Spleen (tissue), 11 donors: Measurements from ENCODE around the gene NOM1. TPM values are rescaled to one million over a fixed set of nuclear protein-coding genes. Genes with fewer than 3 reads are reported as not detected.

Source experiments
- DNase-seq: peaks from one replicate; pipeline ENCODE4 v3.0.0-alpha.2; 2020
- H3K27ac ChIP-seq, 8 donors: fragments of 200-600 bp; sonication (generic) in 7 of 8; 1 replicate in 4 of 8; 2 replicates in 4 of 8; pipeline versions ENCODE4 v1.5.0 to v1.8.0; 2016 to 2021; ENCODE audit warnings: inconsistent platforms in 4 of 8, mild to moderate bottlenecking in 4 of 8, moderate library complexity in 1 of 8
- H3K27me3 ChIP-seq, 7 donors: fragments of 200-600 bp; sonication (generic) in 6 of 7; replicated peaks in 1 of 7; 1 replicate in 4 of 7; 2 replicates in 3 of 7; pipeline versions ENCODE4 v1.5.0 to v1.8.0; 2016 to 2021; ENCODE audit warnings: inconsistent platforms in 3 of 7, mild to moderate bottlenecking in 1 of 7
- H3K36me3 ChIP-seq, 6 donors: fragments of 200-600 bp; sonication (generic) in 5 of 6; 1 replicate in 4 of 6; 2 replicates in 2 of 6; pipeline versions ENCODE4 v1.5.0 to v1.8.0; 2016 to 2021; ENCODE audit warnings: inconsistent platforms in 2 of 6
- H3K4me1 ChIP-seq, 6 donors: fragments of 200-600 bp; sonication (generic) in 5 of 6; 1 replicate in 3 of 6; 2 replicates in 3 of 6; pipeline versions ENCODE4 v1.5.0 to v1.8.0; 2016 to 2021; ENCODE audit warnings: inconsistent platforms in 3 of 6
- H3K4me3 ChIP-seq, 8 donors: fragments of 200-600 bp; sonication (generic) in 7 of 8; 1 replicate in 4 of 8; 2 replicates in 4 of 8; pipeline versions ENCODE4 v1.5.0 to v1.8.0; 2016 to 2021; ENCODE audit warnings: inconsistent platforms in 4 of 8, mild to moderate bottlenecking in 4 of 8, moderate library complexity in 2 of 8
- H3K9me3 ChIP-seq, 8 donors: fragments of 200-600 bp; sonication (generic) in 7 of 8; 1 replicate in 4 of 8; 2 replicates in 4 of 8; pipeline versions ENCODE4 v1.5.0 to v1.8.0; 2016 to 2021; ENCODE audit warnings: inconsistent platforms in 4 of 8
- CTCF ChIP-seq, 11 experiments: fragments of 200-600 bp in 7 of 11; fragments of 450-650 bp in 4 of 11; sonication (generic) in 4 of 11; IDR thresholded peaks in 8 of 11; conservative IDR thresholded peaks in 3 of 11; 1 replicate in 7 of 11; 2 replicates in 4 of 11; pipeline versions ENCODE4 v1.4.0 to v1.8.0; 2016 to 2021; ENCODE audit warnings: antibody characterized with exemption in 11 of 11, inconsistent platforms in 4 of 11, mild to moderate bottlenecking in 1 of 11
- POLR2A ChIP-seq, 3 donors: fragments of 450-650 bp; IDR thresholded peaks; one replicate each; pipeline ENCODE4 v1.5.1; 2017; ENCODE audit warnings: antibody characterized with exemption in 3 of 3, mild to moderate bottlenecking in 1 of 3
- POLR2AphosphoS5 ChIP-seq, 3 donors: sonication (generic); formaldehyde crosslinking; IDR thresholded peaks; one replicate each; pipeline ENCODE4 v1.5.1; 2017; ENCODE audit warnings: antibody characterized with exemption in 3 of 3
- WGBS, 5 donors: extraction: QIAGEN DNeasy Blood & Tissue Kit in 3 of 5; methylation state at CpG; one replicate each; pipeline versions ENCODE4 v1.1.5 to v1.1.7; 2013 to 2018; 5-methylcytosine and 5-hydroxymethylcytosine counted together
- intact Hi-C: fragments of 100-400 bp; cut with DNase I; formaldehyde crosslinking; loops from one replicate; pipeline ENCODE4 v1.15.0; 2023; ENCODE audit warnings: low total_unique reads
- polyA plus RNA-seq, 3 donors: library from polyadenylated mRNA; stranded (reverse); fragments of 200-250 nt; gene quantifications; one replicate each; pipeline ENCODE4 v1.2.1, GENCODE V29; 2013
- total RNA-seq, 7 donors: library from RNA; depleted of rRNA in 3 of 7; stranded (reverse); fragments of >200 nt in 3 of 7; fragmentation: NEBNext Ultra II Directional in 4 of 7; extraction: Animal tissue kit (Norgen Biotek cat#: 25700) in 4 of 7; gene quantifications; one replicate each; pipeline versions ENCODE4 v1.1.0 to v1.2.1, GENCODE V29; 2016 to 2021
- donor health status: healthy with polysubstance abuse.
- donor health status: DM: no; HTN: no; CAD: no; lungs with moderate emphysema.
- donor health status: DM: no; HTN: no; CAD: no.
- donor health status: Bipolar disorder and iron deficiency.
- donor health status: healthy.
- donor health status: DM: no; HTN: no; CAD: no.
- donor health status: DM: yes; HTN: yes; CAD: no.

Gene NOM1
- total and polyA plus RNA-seq, 10 donors: 4.5 to 31.1 (median 22.0) TPM

GRCh38 chr7:157016352-157017041, 67.0 kb downstream of the NOM1 start:
- DNase-seq: no peak
- TF ChIP-seq POLR2A (IDR thresholded peaks at IDR 0.05): no peak
- TF ChIP-seq CTCF (IDR thresholded peaks at IDR 0.05 in 8 of 11, conservative IDR thresholded peaks at IDR 0.05 in 3 of 11): no peak
- no peak for TF ChIP-seq POLR2AphosphoS5 (IDR thresholded peaks at IDR 0.05)
- peaks cover 21 to 61% (median 40%) of the 10 kb centered on the region in 6 donors for H3K4me1 ChIP-seq
- H3K4me3 ChIP-seq: no peak overlapping the region
- no peaks in the 10 kb centered on the region for H3K36me3 ChIP-seq
- H3K27me3 ChIP-seq: peaks cover 7 to 100% (median 99%) of the 10 kb centered on the region in 7 donors
- 5 to 8% (median 7%) methylated on average over 16 of the region's 16 CpGs for WGBS, 5 donors
- intact Hi-C loops: no loop called here
- no peak overlapping the region for H3K27ac ChIP-seq
- H3K9me3 ChIP-seq: no peaks in the 10 kb centered on the region

GRCh38 chr7:157017149-157017548, 67.6 kb downstream of the NOM1 start:
- WGBS, 5 donors: 10 to 17% (median 11%) methylated on average over 10 to 11 of the region's 11 CpGs

GRCh38 chr7:157017603-157018327, 68.3 kb downstream of the NOM1 start:
- intact Hi-C loops: no loop called here
- 4 to 8% (median 5%) methylated on average over 26 to 48 of the region's 48 CpGs for WGBS, 5 donors

More at GRCh38 chr7:157017149-157017548, 67.6 kb downstream of the NOM1 start:
- intact Hi-C loops: no loop called here
- no peak overlapping the region for H3K4me3 ChIP-seq
- no peak overlapping the region for H3K27ac ChIP-seq
- peak; percentile 62 for DNase-seq
- no peaks in the 10 kb centered on the region for H3K9me3 ChIP-seq
- no peak for TF ChIP-seq POLR2AphosphoS5 (IDR thresholded peaks at IDR 0.05)
- no peak for TF ChIP-seq CTCF (IDR thresholded peaks at IDR 0.05 in 8 of 11, conservative IDR thresholded peaks at IDR 0.05 in 3 of 11)
- no peak for TF ChIP-seq POLR2A (IDR thresholded peaks at IDR 0.05)
- H3K4me1 ChIP-seq: peaks cover 16 to 61% (median 41%) of the 10 kb centered on the region in 6 donors
- no peaks in the 10 kb centered on the region for H3K36me3 ChIP-seq
- H3K27me3 ChIP-seq: peaks cover 10 to 100% (median 99%) of the 10 kb centered on the region in 7 donors

More at GRCh38 chr7:157017603-157018327, 68.3 kb downstream of the NOM1 start:
- Histone ChIP-seq H3K27ac (no peak overlapping the region), H3K36me3 (no peaks in the 10 kb centered on the region), H3K27me3 (peaks cover 12 to 100% (median 100%) of the 10 kb centered on the region in 7 donors), H3K4me3 (no peak overlapping the region), H3K9me3 (no peaks in the 10 kb centered on the region), H3K4me1 (peaks cover 16 to 60% (median 41%) of the 10 kb centered on the region in 6 donors)
- no peak for DNase-seq
- TF ChIP-seq POLR2AphosphoS5 (IDR thresholded peaks at IDR 0.05) (no peak), CTCF (IDR thresholded peaks at IDR 0.05 in 8 of 11, conservative IDR thresholded peaks at IDR 0.05 in 3 of 11) (no peak), POLR2A (IDR thresholded peaks at IDR 0.05) (no peak)
